RWPE1 (cell line): ENCODE data around the gene SMIM23.

Experiments
- CTCF ChIA-PET: fragments of 350-600 bp; sonication (Branson Sonifier 250); formaldehyde crosslinking; extraction: SDS; loops from one replicate; lab custom pipeline; 2021; lab: Yijun Ruan, JAX
- POLR2A ChIA-PET: fragments of 400-600 bp; formaldehyde crosslinking; extraction: SDS; loops from one replicate; lab custom pipeline; 2020; ENCODE audit warnings: antibody characterized with exemption; ENCODE audit not compliant: low non-redundant PET; lab: Yijun Ruan, JAX
- DNase-seq: peaks from one replicate; pipeline ENCODE4 v3.0.0; 2012; ENCODE audit warnings: low spot score
- H3K27ac ChIP-seq: fragments of 450-650 bp; 2 replicates; pipeline ENCODE4 v1.5.1; 2017
- CTCF ChIP-seq: fragments of 450-650 bp; conservative IDR thresholded peaks from 2 replicates; pipeline ENCODE4 v1.5.1; 2017; ENCODE audit warnings: low read depth, mild to moderate bottlenecking

The SMIM23 gene

DNA sequence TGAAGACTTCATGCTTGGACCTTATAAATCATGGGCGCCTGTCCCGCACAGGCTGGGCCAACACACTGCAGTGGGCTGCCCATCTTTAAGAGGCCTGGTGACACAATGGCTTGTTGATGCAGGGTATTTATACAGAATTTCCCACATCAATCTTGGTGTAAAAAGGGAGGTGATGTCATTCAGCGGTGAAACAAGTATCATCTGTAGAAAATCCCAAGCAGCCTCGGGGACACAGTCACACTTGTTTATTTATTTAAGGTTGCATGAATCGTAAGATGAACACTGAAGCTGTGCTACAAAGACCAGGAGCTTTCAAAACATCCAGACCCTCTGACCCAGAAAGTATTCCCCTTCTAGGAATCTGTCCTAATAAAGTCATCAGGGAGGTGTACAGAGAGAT lies 40.5 kb downstream of the SMIM23 start:
- DNase-seq: no peak
- H3K27ac ChIP-seq: no peak overlapping the region
- ChIA-PET POLR2A (no interaction called here), CTCF (no interaction called here)
- no peak for TF ChIP-seq CTCF

- ChIA-PET CTCF (no interaction called here), POLR2A (no interaction called here)
- TF ChIP-seq CTCF: no peak
- H3K27ac ChIP-seq: no peak overlapping the region
- no peak for DNase-seq
These were observed 41.5 kb downstream of the SMIM23 start for GRCh38 chr5:171827162-171827561.

DNA sequence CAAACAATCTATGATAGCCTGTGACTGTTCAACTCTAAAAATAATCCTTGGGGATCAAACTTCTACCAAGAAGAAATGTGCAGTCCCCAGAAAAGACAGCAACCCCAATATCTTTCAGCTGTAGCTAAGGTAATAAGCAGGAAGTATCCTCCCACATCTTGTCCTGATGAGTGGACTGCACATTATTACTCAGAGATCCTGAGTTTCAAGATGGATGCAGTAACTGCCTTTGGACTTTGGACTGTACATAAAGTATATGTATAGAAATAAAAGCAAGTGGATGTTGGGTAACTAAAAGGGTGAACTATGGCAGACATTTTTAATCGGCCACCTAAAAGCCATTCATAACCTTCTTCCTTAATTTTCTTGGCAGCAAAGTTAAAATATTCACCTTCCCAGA lies 45.1 kb downstream of the SMIM23 start:
- TF ChIP-seq CTCF: no peak
- ChIA-PET CTCF (no interaction called here), POLR2A (no interaction called here)
- no peak for DNase-seq
- no peak overlapping the region for H3K27ac ChIP-seq

DNA sequence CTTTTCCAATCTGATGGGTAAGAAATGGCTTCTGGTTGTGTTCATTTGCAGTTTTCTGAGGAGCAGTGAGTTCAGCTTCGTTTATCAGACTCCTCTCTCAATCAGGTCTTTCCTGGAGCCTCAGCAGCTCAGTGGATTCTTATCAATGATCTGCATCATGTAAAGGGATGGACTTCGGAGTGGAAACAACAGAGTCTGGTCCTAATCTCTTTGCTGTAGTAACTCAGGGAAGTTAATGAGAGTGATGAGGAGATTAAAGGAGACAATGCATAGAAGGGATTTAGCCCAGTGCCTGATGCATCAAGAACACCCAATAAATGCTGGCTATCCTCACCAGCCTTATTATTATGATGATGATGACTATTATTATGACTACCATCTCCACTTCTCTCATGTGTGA lies 47.2 kb downstream of the SMIM23 start:
- ChIA-PET CTCF (interaction anchor here (0.6 kb wide), 1 partner anchor 209 kb away, joined by 4 read pairs; no protein-coding TSS in a partner anchor), POLR2A (no interaction called here)
- H3K27ac ChIP-seq: no peak overlapping the region
- no peak for TF ChIP-seq CTCF
- no peak for DNase-seq

DNA sequence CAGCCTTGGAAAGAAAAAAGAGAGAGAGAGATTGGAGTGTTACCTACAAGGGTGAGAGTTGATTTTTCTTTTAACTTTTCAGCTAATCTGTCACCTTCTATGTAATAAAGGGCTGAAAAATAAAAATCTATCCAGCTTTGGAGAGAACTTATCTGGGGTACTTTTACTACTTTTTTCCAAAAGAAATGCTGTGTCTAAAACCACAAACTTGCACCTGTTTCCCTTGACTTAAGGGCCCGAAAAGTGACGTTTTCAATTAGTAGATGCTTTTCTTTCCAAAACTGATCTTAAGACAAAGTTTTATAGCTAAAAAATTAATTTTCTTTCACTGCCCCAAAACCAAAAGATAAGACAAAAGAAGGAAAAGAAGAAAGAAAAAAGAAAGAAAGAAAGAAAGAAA lies 48.8 kb downstream of the SMIM23 start:
- H3K27ac ChIP-seq: no peak overlapping the region
- no peak for TF ChIP-seq CTCF
- POLR2A ChIA-PET: no interaction called here
- DNase-seq: no peak
- CTCF ChIA-PET: interaction anchor here (0.6 to 0.7 kb wide), 2 partner anchors 190 to 862 kb away, joined by 3 to 4 read pairs; no protein-coding TSS in a partner anchor

GRCh38 chr5:171835066-171835465 lies 49.4 kb downstream of the SMIM23 start:
- peak; percentile 53 for DNase-seq
- POLR2A ChIA-PET: no interaction called here
- no peak overlapping the region for H3K27ac ChIP-seq
- no peak for TF ChIP-seq CTCF
- CTCF ChIA-PET: interaction anchor here (0.7 kb wide), 1 partner anchor 190 kb away, joined by 4 read pairs; no protein-coding TSS in a partner anchor
